IgD-negative memory B cell (primary cell): ENCODE measurements around the gene UBTD2. TPM values are rescaled to one million over a fixed set of nuclear protein-coding genes. Genes with fewer than 3 reads are reported as not detected.
A peak's percentile ranks its signal among the peaks of the same experiment; 100 is the strongest.

Source experiments
- H3K27ac Mint-ChIP-seq, 3 donors: one replicate each; pipeline ENCODE4 v1.8.0; 2020 to 2022; ENCODE audit warnings: mild to moderate bottlenecking in 3 of 3, mixed read lengths in 3 of 3, moderate library complexity in 1 of 3
- H3K27me3 Mint-ChIP-seq: one replicate; pipeline ENCODE4 v1.8.0; 2021; ENCODE audit warnings: mixed read lengths
- H3K36me3 Mint-ChIP-seq: one replicate; pipeline ENCODE4 v1.8.0; 2020; ENCODE audit warnings: mild to moderate bottlenecking, mixed read lengths
- H3K4me1 Mint-ChIP-seq, 3 donors: one replicate each; pipeline ENCODE4 v1.8.0; 2020 to 2022; ENCODE audit warnings: mixed read lengths in 3 of 3, mild to moderate bottlenecking in 1 of 3
- H3K4me3 Mint-ChIP-seq, 4 donors: one replicate each; pipeline ENCODE4 v1.8.0; 2020 to 2022; ENCODE audit warnings: mild to moderate bottlenecking in 4 of 4, mixed read lengths in 4 of 4, moderate library complexity in 3 of 4
- H3K9me3 Mint-ChIP-seq, 3 donors: one replicate each; pipeline ENCODE4 v1.8.0; 2020 to 2021; ENCODE audit warnings: mixed read lengths in 3 of 3, mild to moderate bottlenecking in 1 of 3
- polyA plus RNA-seq: library from polyadenylated mRNA; unstranded; fragments of 300-500 nt; fragmentation: Illumina TruSeq; gene quantifications from one replicate; pipeline ENCODE4 v1.2.3, GENCODE V29; 2021

Gene UBTD2
- polyA plus RNA-seq, 1 donor from 2014 or later = 3.1 TPM

DNA sequence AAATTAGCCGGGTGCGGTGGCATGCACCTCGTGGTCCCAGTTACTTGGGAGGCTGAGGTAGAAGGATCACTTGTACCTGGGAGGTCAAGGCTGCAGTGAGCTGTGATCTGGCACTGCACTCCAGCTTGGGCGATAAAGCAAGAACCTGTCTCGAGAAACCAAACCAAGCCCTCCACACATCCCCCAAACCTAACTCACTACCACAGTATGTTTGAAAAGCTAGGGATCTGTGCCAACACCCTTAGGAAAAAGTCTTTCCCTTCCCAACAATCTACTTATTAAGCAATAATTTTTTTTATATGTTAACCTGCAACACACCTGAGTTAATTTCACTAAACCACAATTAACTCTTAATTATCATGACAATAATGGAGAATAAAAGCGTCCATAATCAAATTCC, 2.2 kb downstream of the UBTD2 start:
- Mint-ChIP-seq H3K27ac (peak overlapping the region in 1 of 3 donors; percentile 38), H3K4me3 (peak overlapping the region in 2 of 4 donors; percentile 87 to 94), H3K27me3 (peaks cover 1% of the 10 kb centered on the region), H3K9me3 (no peaks in the 10 kb centered on the region), H3K4me1 (peaks cover 16 to 23% (median 18%) of the 10 kb centered on the region in 3 donors), H3K36me3 (peaks cover 5% of the 10 kb centered on the region)

DNA sequence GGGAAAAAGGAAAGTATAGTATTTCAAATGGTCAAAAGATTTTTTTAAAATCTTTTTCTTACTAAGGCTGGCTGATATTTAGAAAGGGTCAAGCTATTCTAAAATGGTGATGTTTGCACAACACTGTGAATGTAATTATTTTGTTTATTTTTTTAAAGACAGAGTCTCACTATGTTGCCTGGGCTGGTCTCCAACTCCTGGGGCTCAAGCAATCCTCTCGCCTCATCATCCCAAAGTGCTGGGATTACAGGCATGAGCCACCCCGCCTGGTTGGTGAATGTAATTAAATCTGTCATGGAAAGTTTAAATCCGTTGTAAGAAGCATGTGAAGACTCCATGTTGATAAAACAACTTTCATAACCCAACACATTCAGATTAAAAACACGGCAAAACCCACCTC, 2.6 kb downstream of the UBTD2 start:
- Mint-ChIP-seq H3K4me1 (peaks cover 20 to 25% (median 20%) of the 10 kb centered on the region in 3 donors), H3K27ac (no peak overlapping the region), H3K9me3 (no peaks in the 10 kb centered on the region), H3K27me3 (peaks cover 1% of the 10 kb centered on the region), H3K4me3 (peak overlapping the region in 1 of 4 donors; percentile 45), H3K36me3 (peaks cover 5% of the 10 kb centered on the region)

DNA sequence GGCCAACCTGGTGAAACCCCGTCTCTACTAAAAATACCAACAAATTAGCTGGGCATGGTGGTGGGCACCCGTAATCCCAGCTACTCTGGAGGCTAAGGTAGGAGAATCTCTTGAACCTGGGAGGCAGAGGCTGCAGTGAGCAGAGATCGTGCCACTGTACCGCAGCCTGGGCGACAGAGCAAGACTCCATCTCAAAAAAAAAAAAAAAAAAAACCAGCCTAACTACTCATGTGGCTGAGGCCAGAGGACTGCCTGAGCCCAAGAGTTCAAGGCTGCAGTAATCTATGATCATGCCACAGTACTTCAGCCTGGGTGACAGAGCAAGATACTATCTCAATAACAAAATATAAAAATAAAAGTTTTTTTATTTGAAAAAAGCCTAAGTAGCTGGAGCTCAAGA, 3.2 kb downstream of the UBTD2 start:
- H3K27me3 Mint-ChIP-seq = peaks cover 1% of the 10 kb centered on the region
- H3K4me1 Mint-ChIP-seq = peaks cover 26 to 31% (median 26%) of the 10 kb centered on the region in 3 donors
- peaks cover 6% of the 10 kb centered on the region for H3K36me3 Mint-ChIP-seq
- peak overlapping the region in 1 of 4 donors; percentile 45 for H3K4me3 Mint-ChIP-seq
- no peaks in the 10 kb centered on the region for H3K9me3 Mint-ChIP-seq
- H3K27ac Mint-ChIP-seq = no peak overlapping the region

DNA sequence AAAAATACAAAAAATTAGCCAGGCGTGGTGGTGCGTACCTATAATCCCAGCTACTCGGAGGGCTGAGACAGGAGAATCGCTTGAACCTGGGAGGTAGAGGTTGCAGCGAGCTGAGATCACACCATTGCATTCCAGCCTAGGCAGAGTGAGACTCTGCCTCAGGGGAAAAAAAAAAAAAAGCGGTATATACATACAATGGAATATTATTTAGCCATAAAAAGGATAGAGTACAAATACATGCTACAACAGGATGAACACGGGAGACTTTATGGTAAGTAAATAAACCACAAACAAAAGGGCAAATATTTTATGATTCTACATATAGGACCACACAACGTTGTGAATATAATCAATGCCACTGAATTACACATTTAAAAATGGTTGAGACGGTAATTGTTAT, 5.2 kb downstream of the UBTD2 start:
- H3K27me3 Mint-ChIP-seq = no peaks in the 10 kb centered on the region
- peaks cover 6% of the 10 kb centered on the region for H3K36me3 Mint-ChIP-seq
- H3K4me1 Mint-ChIP-seq = peaks cover 27 to 35% (median 31%) of the 10 kb centered on the region in 3 donors
- no peaks in the 10 kb centered on the region for H3K9me3 Mint-ChIP-seq
- no peak overlapping the region for H3K27ac Mint-ChIP-seq
- H3K4me3 Mint-ChIP-seq = no peak overlapping the region

DNA sequence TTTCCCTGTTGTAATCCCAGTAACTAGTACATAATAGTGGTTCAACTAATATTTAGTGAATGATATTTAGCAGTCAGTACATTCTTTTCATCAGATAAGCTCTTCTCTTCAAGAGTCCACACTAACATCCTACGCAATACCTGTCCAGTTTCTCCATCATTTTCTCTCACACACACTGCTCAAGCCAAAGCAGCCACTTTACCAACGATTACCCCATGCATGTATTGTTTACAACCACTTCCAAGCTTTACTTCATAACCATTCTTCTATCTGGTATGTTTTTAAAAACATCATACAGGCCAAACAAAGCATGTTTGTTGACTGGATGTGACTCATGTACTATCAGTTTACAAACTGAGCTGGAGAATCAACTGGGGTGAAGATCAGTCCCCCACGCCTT, 7.3 kb downstream of the UBTD2 start:
- Mint-ChIP-seq H3K36me3 (peaks cover 8% of the 10 kb centered on the region), H3K27me3 (no peaks in the 10 kb centered on the region), H3K27ac (no peak overlapping the region), H3K9me3 (no peaks in the 10 kb centered on the region), H3K4me3 (peak overlapping the region in 1 of 4 donors; percentile 61), H3K4me1 (peaks cover 16 to 33% (median 23%) of the 10 kb centered on the region in 3 donors)

DNA sequence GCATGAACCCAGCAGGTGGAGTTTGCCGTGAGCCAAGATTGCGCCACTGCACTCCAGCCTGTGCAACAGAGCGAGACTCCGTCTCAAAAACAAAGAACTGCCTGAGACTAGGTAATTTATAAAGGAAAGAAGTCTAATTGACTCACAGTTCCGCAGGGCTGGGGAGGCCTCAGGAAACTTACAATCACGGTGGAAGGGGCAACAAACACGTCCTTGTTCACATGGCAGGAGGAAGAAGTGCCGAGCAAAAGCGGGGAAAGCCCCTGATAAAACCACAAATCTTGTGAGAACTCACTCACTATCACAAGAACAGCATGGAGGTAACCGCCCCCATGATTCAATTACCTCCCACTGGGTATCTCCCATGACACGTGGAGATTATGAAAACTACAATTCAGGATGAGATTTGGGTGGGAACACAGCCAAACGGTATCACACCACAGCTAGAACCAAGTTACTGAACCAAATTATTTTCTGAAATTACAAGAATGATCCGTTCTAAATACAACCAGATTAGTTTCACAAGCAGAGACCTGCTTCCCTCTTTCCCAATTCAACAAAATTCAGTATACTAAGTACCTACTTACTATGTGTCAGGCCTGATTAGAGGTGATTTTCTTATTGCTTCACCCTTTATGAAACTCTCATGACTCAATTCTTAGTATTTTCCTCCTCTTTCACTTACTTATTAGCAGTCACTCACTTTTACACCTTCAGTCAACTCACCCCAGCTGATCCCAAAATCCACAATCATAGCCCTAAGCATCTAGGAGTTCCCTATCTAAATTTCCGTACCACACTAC, 8.4 kb downstream of the UBTD2 start:
- Mint-ChIP-seq H3K9me3 (no peaks in the 10 kb centered on the region), H3K27me3 (no peaks in the 10 kb centered on the region), H3K36me3 (peaks cover 8% of the 10 kb centered on the region)

DNA sequence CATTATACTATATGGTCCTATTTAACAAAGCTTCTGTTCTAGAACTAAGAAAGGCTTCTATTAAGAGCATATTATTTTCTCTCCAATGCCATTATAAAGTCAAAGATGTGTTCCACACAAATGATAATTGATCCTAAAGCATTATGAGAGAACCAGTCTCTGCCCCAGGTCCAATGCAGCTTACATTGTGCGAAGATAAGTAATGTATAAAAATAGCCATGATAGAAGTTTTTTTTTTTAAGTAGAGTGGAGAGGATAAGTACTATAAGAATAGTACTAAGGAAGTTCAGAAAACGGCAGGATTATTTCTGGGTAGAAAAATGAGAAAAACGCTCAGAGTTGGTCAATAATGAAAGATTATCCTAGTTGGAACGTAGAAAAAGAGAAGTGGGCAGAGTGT, 15.6 kb downstream of the UBTD2 start:
- no peaks in the 10 kb centered on the region for H3K27me3 Mint-ChIP-seq
- H3K36me3 Mint-ChIP-seq = peaks cover 5% of the 10 kb centered on the region
- peak overlapping the region in 1 of 3 donors; percentile 11 for H3K27ac Mint-ChIP-seq

More for the DNA sequence above, 8.4 kb downstream of the UBTD2 start:
- Mint-ChIP-seq H3K27ac (peak overlapping the region; percentile 17 to 82 (median 61)), H3K4me3 (peak overlapping the region in 3 of 4 donors; percentile 32 to 48 (median 40)), H3K4me1 (peaks cover 16 to 33% (median 22%) of the 10 kb centered on the region in 3 donors)

DNA sequence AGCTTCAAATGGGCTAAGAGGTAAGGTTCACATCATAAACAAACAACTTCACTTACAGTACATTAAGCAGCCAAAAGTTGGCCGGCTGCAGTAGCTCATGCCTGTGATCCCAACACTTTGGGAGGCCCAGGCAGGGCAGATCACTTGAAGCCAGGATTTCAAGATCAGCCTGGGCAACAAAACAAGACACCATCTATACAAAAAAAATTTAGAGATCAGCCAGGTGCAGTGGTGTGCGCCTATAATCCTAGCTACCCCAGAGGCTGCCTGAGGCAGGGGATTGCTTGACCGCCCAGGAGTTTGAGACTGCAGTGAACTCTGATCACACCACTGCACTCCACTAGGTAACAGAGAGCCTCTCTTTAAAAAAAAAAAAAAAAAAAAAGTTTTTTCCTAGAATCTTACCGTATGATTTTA, 16.9 kb downstream of the UBTD2 start:
- H3K4me1 Mint-ChIP-seq = peaks cover 2 to 14% (median 5%) of the 10 kb centered on the region in 3 donors
- peaks cover 3% of the 10 kb centered on the region for H3K36me3 Mint-ChIP-seq
- H3K27ac Mint-ChIP-seq = no peak overlapping the region
- peak overlapping the region in 1 of 4 donors; percentile 78 for H3K4me3 Mint-ChIP-seq
- H3K27me3 Mint-ChIP-seq = no peaks in the 10 kb centered on the region
- no peaks in the 10 kb centered on the region for H3K9me3 Mint-ChIP-seq

More for the DNA sequence above, 15.6 kb downstream of the UBTD2 start:
- Mint-ChIP-seq H3K4me3 (no peak overlapping the region), H3K9me3 (no peaks in the 10 kb centered on the region), H3K4me1 (peaks cover 2 to 24% (median 6%) of the 10 kb centered on the region in 3 donors)

DNA sequence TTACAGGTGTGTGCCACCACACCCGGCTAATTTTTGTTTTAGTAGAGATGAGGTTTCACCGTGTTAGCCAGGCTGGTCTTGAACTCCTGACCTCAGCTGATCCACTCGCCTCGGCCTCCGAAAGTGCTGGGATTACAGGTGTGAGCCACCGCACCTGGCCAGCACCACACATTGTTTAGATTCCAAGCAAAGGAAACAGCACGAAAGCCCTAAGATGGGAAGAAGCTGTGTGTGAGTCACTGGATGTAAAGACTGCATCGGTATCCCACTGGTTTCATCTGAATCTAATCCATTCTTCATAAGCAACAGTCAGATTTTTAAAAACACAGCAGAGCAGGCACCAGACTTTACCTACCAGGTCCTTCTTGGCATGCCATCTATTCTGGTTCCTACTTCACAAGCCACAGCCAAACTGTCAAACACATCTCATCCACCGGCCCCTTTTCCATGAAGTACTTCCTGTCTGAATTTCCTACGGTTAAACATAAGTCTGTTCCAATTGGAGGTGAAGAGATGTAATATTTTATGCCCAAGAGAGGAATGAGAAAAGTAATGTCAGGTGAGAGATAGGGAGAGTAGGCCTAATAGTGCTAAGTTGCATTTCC, 17.4 kb downstream of the UBTD2 start:
- Mint-ChIP-seq H3K4me1 (peaks cover 2 to 13% (median 5%) of the 10 kb centered on the region in 3 donors), H3K4me3 (peak overlapping the region in 1 of 4 donors; percentile 78), H3K27ac (no peak overlapping the region), H3K36me3 (peaks cover 3% of the 10 kb centered on the region), H3K9me3 (no peaks in the 10 kb centered on the region), H3K27me3 (no peaks in the 10 kb centered on the region)

DNA sequence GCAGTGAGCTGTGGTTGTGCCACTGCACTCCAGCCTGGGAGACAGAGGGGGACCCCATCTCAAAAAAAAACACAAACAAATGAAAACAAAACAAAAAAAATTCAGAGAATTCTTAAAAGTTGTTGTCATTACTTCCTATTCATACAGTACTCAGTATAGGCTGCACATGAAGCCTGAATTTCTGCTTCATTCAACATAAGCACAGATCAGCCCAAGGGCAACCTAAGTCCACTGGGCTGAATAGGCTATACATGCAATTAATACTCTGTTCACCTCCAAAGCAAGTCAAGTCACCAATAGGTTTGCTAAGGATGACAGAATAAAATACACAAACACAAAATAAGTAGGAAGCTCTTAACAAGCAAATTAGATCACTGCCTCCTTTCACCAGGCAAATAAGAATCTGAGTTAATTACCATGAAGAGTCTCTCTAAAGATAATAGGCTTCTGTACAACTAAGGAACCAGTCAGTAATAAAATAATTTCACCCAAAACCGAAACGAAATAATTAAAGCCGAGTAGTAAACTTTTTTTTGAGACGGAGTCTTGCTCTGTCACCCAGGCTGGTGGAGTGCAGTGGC, 18.7 kb downstream of the UBTD2 start:
- Mint-ChIP-seq H3K4me3 (no peak overlapping the region), H3K27ac (no peak overlapping the region), H3K27me3 (no peaks in the 10 kb centered on the region), H3K9me3 (no peaks in the 10 kb centered on the region), H3K36me3 (peaks cover 3% of the 10 kb centered on the region), H3K4me1 (peaks cover 2 to 13% (median 5%) of the 10 kb centered on the region in 3 donors)

DNA sequence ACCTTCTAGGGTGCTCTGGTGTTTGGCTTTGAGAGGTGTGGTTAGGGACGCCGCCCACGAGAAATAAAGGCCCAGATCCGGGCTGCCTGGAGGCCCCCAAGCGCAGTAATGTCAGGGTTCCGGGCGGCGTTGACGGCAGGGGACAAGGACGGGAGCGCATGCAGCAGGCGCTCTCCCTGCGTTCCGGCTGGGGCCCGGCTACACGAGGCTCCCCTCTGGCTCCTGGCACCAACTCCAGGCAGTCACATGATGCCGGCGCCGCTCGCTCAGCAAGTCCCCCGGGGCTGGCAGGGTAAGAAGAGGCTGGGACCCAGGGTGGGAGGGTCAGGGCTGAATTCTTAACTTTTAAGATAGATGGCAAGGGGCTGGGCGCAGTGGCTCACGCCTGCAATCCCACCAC, 28.1 kb downstream of the UBTD2 start:
- H3K27ac Mint-ChIP-seq = no peak overlapping the region
- no peak overlapping the region for H3K4me3 Mint-ChIP-seq
- peaks cover under 1 to 19% (median 11%) of the 10 kb centered on the region in 3 donors for H3K9me3 Mint-ChIP-seq
- H3K4me1 Mint-ChIP-seq = no peaks in the 10 kb centered on the region
- H3K36me3 Mint-ChIP-seq = peaks cover 7% of the 10 kb centered on the region
- H3K27me3 Mint-ChIP-seq = no peaks in the 10 kb centered on the region

DNA sequence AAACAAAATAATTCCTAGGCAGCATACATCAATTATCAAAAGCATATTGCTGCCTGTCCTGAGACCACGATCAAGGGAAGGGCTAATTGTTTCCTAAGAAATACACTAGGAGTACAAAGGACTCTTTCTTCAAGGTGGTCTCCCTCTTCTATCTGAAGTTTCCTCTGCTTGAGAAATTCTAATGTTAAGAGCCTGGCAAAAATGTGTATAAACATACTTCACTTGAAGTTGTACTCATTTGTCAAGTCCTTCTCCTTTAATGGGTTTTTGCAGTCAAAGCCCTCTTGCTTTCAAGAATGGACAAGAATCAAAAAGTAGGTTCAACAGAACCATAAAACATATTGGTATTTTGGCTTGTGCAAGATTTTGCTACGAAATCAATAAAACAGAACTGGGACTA, 31.1 kb downstream of the UBTD2 start:
- no peak overlapping the region for H3K4me3 Mint-ChIP-seq
- peaks cover 8 to 13% (median 13%) of the 10 kb centered on the region in 3 donors for H3K9me3 Mint-ChIP-seq
- peaks cover 0 to 3% (median 0%) of the 10 kb centered on the region in 3 donors for H3K4me1 Mint-ChIP-seq
- H3K27ac Mint-ChIP-seq = no peak overlapping the region
- no peaks in the 10 kb centered on the region for H3K27me3 Mint-ChIP-seq
- H3K36me3 Mint-ChIP-seq = peaks cover 4% of the 10 kb centered on the region

DNA sequence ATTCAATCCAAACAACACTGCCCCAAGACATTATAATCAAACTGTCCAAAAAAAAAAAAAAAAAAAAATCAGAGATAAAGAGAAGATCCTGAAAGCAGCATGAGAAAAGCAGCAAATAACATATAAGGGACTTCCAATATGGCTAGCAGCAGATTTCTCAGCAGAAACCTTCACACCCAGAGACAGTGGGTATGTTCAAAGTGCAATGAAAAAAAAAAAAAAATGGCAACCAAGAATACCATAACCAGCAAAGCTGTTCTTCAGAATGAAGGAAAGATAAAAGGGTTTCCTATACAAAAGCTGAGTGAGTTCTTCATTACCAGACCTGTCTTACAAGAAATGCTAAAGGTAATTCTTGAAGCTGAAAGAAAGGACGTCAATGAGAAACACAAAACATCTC, 32.1 kb downstream of the UBTD2 start:
- Mint-ChIP-seq H3K9me3 (peaks cover 8 to 13% (median 13%) of the 10 kb centered on the region in 3 donors), H3K4me1 (peaks cover 0 to 3% (median 0%) of the 10 kb centered on the region in 3 donors)

DNA sequence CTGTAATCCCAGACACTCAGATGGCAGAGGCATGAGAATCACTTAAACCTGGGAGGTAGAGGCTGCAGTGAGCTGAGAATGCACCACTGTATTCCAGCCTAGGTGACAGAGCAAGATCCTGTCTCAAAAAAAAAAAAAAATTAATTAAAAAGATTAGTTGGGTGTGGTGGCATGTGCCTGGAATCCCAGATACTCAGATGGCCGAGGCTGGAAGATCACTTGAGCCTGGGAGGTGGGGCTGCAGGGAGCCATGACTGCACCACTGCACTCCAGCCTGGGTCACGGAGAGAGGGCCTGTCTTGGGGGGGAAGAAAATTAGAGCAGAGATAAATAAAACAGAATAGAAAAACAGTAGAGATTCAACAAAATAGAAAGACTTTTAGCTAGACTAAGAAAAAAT, 34.9 kb downstream of the UBTD2 start:
- peaks cover 8 to 13% (median 11%) of the 10 kb centered on the region in 3 donors for H3K9me3 Mint-ChIP-seq
- H3K4me3 Mint-ChIP-seq = no peak overlapping the region
- H3K27ac Mint-ChIP-seq = no peak overlapping the region
- peaks cover 10% of the 10 kb centered on the region for H3K36me3 Mint-ChIP-seq
- no peaks in the 10 kb centered on the region for H3K27me3 Mint-ChIP-seq
- peaks cover 0 to 3% (median 0%) of the 10 kb centered on the region in 3 donors for H3K4me1 Mint-ChIP-seq

More for the DNA sequence above, 32.1 kb downstream of the UBTD2 start:
- Mint-ChIP-seq H3K4me3 (peak overlapping the region in 2 of 4 donors; percentile 27 to 33), H3K27ac (no peak overlapping the region), H3K27me3 (no peaks in the 10 kb centered on the region), H3K36me3 (peaks cover 6% of the 10 kb centered on the region)

DNA sequence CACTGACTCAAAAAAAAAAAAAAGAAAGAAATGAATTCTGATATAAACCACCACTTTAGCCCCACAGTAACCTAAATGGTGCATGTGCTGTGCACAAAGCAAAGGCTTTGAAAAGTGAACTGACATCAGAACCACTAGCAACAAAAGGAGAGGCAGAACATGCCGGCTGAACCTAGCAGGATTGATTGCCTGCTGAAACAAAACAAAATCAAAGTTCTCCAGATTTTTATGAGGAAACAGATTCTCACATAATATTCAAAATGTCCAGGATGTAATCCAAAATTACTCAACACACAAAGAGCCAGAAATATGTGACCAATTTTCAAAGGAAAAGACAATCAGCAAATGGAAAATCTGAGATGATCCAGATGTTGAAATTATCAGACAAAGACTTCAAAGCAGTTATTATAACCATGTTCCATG, 37.9 kb downstream of the UBTD2 start:
- Mint-ChIP-seq H3K4me3 (no peak overlapping the region), H3K27ac (no peak overlapping the region), H3K36me3 (peaks cover 10% of the 10 kb centered on the region), H3K9me3 (peaks cover 2 to 9% (median 4%) of the 10 kb centered on the region in 3 donors), H3K27me3 (no peaks in the 10 kb centered on the region), H3K4me1 (peaks cover 0 to 3% (median 2%) of the 10 kb centered on the region in 3 donors)
